CD4-positive, alpha-beta memory T cell (primary cell): Measurements from ENCODE around the gene CEACAM21. TPM values are rescaled to one million over a fixed set of nuclear protein-coding genes. Genes with fewer than 3 reads are reported as not detected.
A peak's percentile ranks its signal among the peaks of the same experiment; 100 is the strongest.

Source experiments
- CTCF ChIA-PET: fragments of 350-600 bp; sonication (Branson Sonifier 250); formaldehyde crosslinking; loops from one replicate; lab custom pipeline; 2021; ENCODE audit warnings: inconsistent platforms; ENCODE audit not compliant: partially characterized antibody; lab: Charles Lee
- POLR2A ChIA-PET: fragments of 350-600 bp; sonication (Branson Sonifier 250); formaldehyde crosslinking; loops from one replicate; lab custom pipeline; 2021; ENCODE audit not compliant: partially characterized antibody; lab: Charles Lee
- DNase-seq, 5 donors: peaks; one replicate each; pipeline versions ENCODE4 v3.0.0 to v3.0.0-alpha.2; 2020 to 2022; ENCODE audit warnings: mixed read lengths in 1 of 5
- H3K27ac ChIP-seq: one replicate; pipeline ENCODE4 v1.7.0; 2013; ENCODE audit warnings: low read depth, low read length
- H3K27me3 ChIP-seq: 2 replicates; pipeline ENCODE4 v1.7.0; 2013; ENCODE audit warnings: mild to moderate bottlenecking, low read length, moderate library complexity; ENCODE audit not compliant: insufficient read depth
- H3K36me3 ChIP-seq: 2 replicates; pipeline ENCODE4 v1.7.0; 2013; ENCODE audit warnings: mild to moderate bottlenecking, low read length, moderate library complexity; ENCODE audit not compliant: insufficient read depth
- H3K4me1 ChIP-seq: 2 replicates; pipeline ENCODE4 v1.7.0; 2013; ENCODE audit warnings: mild to moderate bottlenecking, low read length, moderate library complexity; ENCODE audit not compliant: insufficient read depth
- H3K4me3 ChIP-seq, 2 donors: one replicate each; pipeline ENCODE4 v1.7.0; 2013; ENCODE audit warnings: low read length in 2 of 2, mild to moderate bottlenecking in 1 of 2
- H3K9me3 ChIP-seq, 2 donors: one replicate each; pipeline ENCODE4 v1.7.0; 2013; ENCODE audit warnings: low read length in 2 of 2, control low read depth in 1 of 2; ENCODE audit not compliant: control insufficient read depth in 1 of 2
- H3K27ac Mint-ChIP-seq, 7 donors: one replicate each; pipeline ENCODE4 v1.8.0; 2020 to 2021; ENCODE audit warnings: mixed read lengths in 7 of 7, mild to moderate bottlenecking in 6 of 7, inconsistent platforms in 3 of 7, moderate library complexity in 3 of 7
- H3K27me3 Mint-ChIP-seq, 2 donors: one replicate each; pipeline ENCODE4 v1.8.0; 2020 to 2021; ENCODE audit warnings: mixed read lengths in 2 of 2
- H3K36me3 Mint-ChIP-seq, 2 donors: one replicate each; pipeline ENCODE4 v1.8.0; 2020 to 2021; ENCODE audit warnings: mixed read lengths in 2 of 2, inconsistent platforms in 1 of 2, mild to moderate bottlenecking in 1 of 2
- H3K4me1 Mint-ChIP-seq, 4 donors: one replicate each; pipeline ENCODE4 v1.8.0; 2020 to 2021; ENCODE audit warnings: mixed read lengths in 4 of 4, mild to moderate bottlenecking in 1 of 4
- H3K4me3 Mint-ChIP-seq, 8 donors: one replicate each; pipeline ENCODE4 v1.8.0; 2020 to 2021; ENCODE audit warnings: mixed read lengths in 8 of 8, mild to moderate bottlenecking in 7 of 8, moderate library complexity in 6 of 8, inconsistent platforms in 3 of 8
- H3K9me3 Mint-ChIP-seq, 8 donors: one replicate each; pipeline ENCODE4 v1.8.0; 2020 to 2021; ENCODE audit warnings: mixed read lengths in 8 of 8, mild to moderate bottlenecking in 5 of 8, inconsistent platforms in 3 of 8, moderate library complexity in 1 of 8
- intact Hi-C: fragments of 100-400 bp; cut with micrococcal nuclease; formaldehyde crosslinking; loops from one replicate; pipeline ENCODE4 v1.15.1; 2023
- polyA plus RNA-seq, 2 donors: library from polyadenylated mRNA; unstranded; fragments of 300-500 nt; fragmentation: Illumina TruSeq; gene quantifications; one replicate each; pipeline ENCODE4 v1.2.3, GENCODE V29; 2021
- total RNA-seq, 2 experiments: library from RNA; stranded (reverse); gene quantifications; one replicate each; pipeline ENCODE4 v1.2.3, GENCODE V29; 2021

Gene CEACAM21
- total and polyA plus RNA-seq, 4 experiments from 2014 or later = 42.8 to 61.2 (median 54.6) TPM

DNA sequence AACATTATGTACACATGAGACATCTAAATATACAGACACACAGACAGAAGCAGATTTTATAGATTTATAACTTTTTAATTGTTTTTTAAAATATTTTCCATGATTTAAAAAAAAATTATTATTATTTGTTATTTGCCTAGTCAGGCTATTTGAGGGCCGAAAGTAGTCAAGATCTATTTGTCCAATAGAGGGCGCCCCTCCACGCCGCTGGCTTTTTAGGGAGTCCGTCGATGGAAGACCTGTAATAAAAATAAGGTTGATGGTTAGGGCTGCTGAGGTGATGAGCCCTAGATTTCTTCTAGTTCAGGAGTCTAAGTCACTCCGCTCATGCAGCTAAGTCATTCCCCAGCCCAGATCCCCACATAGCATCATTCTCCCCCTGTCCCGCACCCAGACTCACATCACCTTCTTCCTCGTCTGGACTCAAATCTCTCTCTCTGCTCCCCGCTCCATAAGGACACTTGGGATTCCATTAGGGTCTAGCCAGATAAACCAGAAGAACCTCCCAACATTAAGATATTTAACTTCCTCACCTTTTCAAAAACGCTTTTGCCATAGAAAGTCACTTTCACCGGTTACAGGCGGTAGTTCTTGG is 33.9 kb upstream of the CEACAM21 start:
- Mint-ChIP-seq H3K36me3 (no peaks in the 10 kb centered on the region), H3K9me3 (peaks cover 0 to 6% (median 0%) of the 10 kb centered on the region in 8 donors), H3K4me3 (peak overlapping the region in 7 of 8 donors; percentile 55 to 86 (median 66)), H3K27me3 (no peaks in the 10 kb centered on the region), H3K27ac (peak overlapping the region; percentile 65 to 92 (median 86)), H3K4me1 (peaks cover 42 to 48% (median 45%) of the 10 kb centered on the region in 4 donors)
- DNase-seq = peak; percentile 69 to 80 (median 76)
- H3K4me1 ChIP-seq = peaks cover 51% of the 10 kb centered on the region
- ChIA-PET POLR2A (interaction anchor here (2.5 to 15.5 kb wide), 2 partner anchors 11 to 20 kb away, joined by 10 to 547 read pairs; no protein-coding TSS in a partner anchor), CTCF (interaction anchor here (0.6 to 22.6 kb wide), 8 partner anchors 10 to 233 kb away, joined by 3 to 561 read pairs (median 4); no protein-coding TSS in a partner anchor)
- no peaks in the 10 kb centered on the region for H3K36me3 ChIP-seq
- H3K4me3 ChIP-seq = no peak overlapping the region
- H3K27ac ChIP-seq = no peak overlapping the region
- no peaks in the 10 kb centered on the region for H3K9me3 ChIP-seq
- no peaks in the 10 kb centered on the region for H3K27me3 ChIP-seq
- intact Hi-C loops = loop anchor here (1.0 kb wide), 5 partner anchors 13 to 93 kb away; no protein-coding TSS in a partner anchor

DNA sequence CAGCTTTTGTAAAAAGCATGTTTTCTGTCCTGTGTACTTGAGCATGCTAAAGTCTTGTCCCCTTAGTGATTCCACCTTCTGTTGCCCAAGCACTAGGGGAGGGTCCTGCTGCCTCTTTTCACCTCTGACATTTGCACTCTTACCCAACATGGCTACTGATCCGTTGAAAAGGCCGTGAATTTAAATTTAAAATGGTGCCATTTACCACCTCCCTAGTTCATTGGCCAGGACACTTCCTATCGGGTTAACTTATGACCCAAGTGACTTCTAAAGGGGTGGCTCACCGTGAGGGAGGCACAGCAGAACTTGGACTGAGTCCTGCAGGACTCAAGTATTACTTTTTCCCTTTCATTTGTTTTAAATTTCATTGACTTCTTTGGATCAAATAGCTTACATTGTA is 33.3 kb upstream of the CEACAM21 start:
- H3K9me3 Mint-ChIP-seq = peaks cover 0 to 6% (median 0%) of the 10 kb centered on the region in 8 donors
- CTCF ChIA-PET = interaction anchor here (0.6 to 22.6 kb wide), 8 partner anchors 11 to 234 kb away, joined by 3 to 561 read pairs (median 5); no protein-coding TSS in a partner anchor
- H3K27ac ChIP-seq = no peak overlapping the region
- H3K4me1 Mint-ChIP-seq = peaks cover 46 to 54% (median 49%) of the 10 kb centered on the region in 4 donors
- no peaks in the 10 kb centered on the region for H3K27me3 ChIP-seq
- H3K4me1 ChIP-seq = peaks cover 56% of the 10 kb centered on the region
- H3K36me3 Mint-ChIP-seq = no peaks in the 10 kb centered on the region
- H3K27ac Mint-ChIP-seq = peak overlapping the region in 6 of 7 donors; percentile 2 to 92 (median 74)
- peak overlapping the region in 4 of 8 donors; percentile 37 to 86 (median 64) for H3K4me3 Mint-ChIP-seq
- no peaks in the 10 kb centered on the region for H3K9me3 ChIP-seq
- H3K4me3 ChIP-seq = no peak overlapping the region
- no peaks in the 10 kb centered on the region for H3K27me3 Mint-ChIP-seq
- H3K36me3 ChIP-seq = no peaks in the 10 kb centered on the region
- no peak for DNase-seq
- intact Hi-C loops = loop anchor here (1.0 kb wide), 5 partner anchors 13 to 93 kb away; no protein-coding TSS in a partner anchor
- POLR2A ChIA-PET = interaction anchor here (0.8 to 15.5 kb wide), 3 partner anchors 11 to 53 kb away, joined by 3 to 547 read pairs (median 10); no protein-coding TSS in a partner anchor

GRCh38 chr19:41543582-41543981 is 32.4 kb upstream of the CEACAM21 start:
- Mint-ChIP-seq H3K4me3 (peak overlapping the region in 2 of 8 donors; percentile 56 to 63), H3K9me3 (peaks cover 0 to 6% (median 0%) of the 10 kb centered on the region in 8 donors), H3K4me1 (peaks cover 50 to 63% (median 55%) of the 10 kb centered on the region in 4 donors), H3K27ac (peak overlapping the region in 6 of 7 donors; percentile 56 to 91 (median 89)), H3K27me3 (no peaks in the 10 kb centered on the region), H3K36me3 (no peaks in the 10 kb centered on the region)
- intact Hi-C loops = no loop called here
- Histone ChIP-seq H3K27ac (no peak overlapping the region), H3K4me3 (no peak overlapping the region), H3K9me3 (no peaks in the 10 kb centered on the region), H3K27me3 (no peaks in the 10 kb centered on the region), H3K36me3 (no peaks in the 10 kb centered on the region), H3K4me1 (peaks cover 66% of the 10 kb centered on the region)
- ChIA-PET POLR2A (interaction anchor here (0.8 to 15.5 kb wide), 3 partner anchors 12 to 52 kb away, joined by 3 to 547 read pairs (median 10); no protein-coding TSS in a partner anchor), CTCF (interaction anchor here (0.7 to 22.6 kb wide), 4 partner anchors 12 to 80 kb away, joined by 5 to 561 read pairs (median 10); no protein-coding TSS in a partner anchor)
- DNase-seq = no peak

DNA sequence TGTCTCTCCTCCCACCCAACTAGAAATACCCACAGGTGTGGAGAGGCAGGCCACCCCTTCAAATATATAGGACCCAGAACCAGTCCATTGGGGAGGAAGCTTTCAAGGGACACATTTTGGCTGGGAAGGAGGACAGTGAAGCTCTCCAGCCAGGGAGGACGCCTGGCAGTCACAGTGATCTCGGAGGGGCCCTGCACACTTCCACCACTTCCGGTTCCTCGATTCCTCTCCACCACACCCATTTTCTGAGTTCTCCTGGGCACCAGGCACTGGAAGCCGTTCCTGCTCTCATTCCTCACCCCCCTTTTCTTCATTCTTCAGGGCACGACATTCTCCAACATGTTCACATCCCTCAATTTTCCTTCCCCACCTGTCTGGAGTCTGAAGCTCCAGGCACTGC is 30.4 kb upstream of the CEACAM21 start:
- no peaks in the 10 kb centered on the region for H3K27me3 ChIP-seq
- ChIA-PET POLR2A (interaction anchor here (0.8 to 15.5 kb wide), 9 partner anchors 14 to 282 kb away, joined by 3 to 547 read pairs (median 4); partner anchors contain the start of genes DMAC2, HNRNPUL1 and TGFB1), CTCF (interaction anchor here (1.1 to 22.6 kb wide), 5 partner anchors 9 to 197 kb away, joined by 3 to 561 read pairs (median 4); no protein-coding TSS in a partner anchor)
- peaks cover 56 to 73% (median 62%) of the 10 kb centered on the region in 4 donors for H3K4me1 Mint-ChIP-seq
- peak overlapping the region; percentile 59 for H3K27ac ChIP-seq
- peak overlapping the region; percentile 89 to 98 (median 97) for H3K27ac Mint-ChIP-seq
- H3K4me3 Mint-ChIP-seq = peak overlapping the region; percentile 83 to 99 (median 88)
- H3K27me3 Mint-ChIP-seq = no peaks in the 10 kb centered on the region
- peak overlapping the region in 1 of 2 donors; percentile 51 for H3K4me3 ChIP-seq
- peak in 1 of 5 donors; percentile 46 for DNase-seq
- no peaks in the 10 kb centered on the region for H3K36me3 ChIP-seq
- peaks cover 71% of the 10 kb centered on the region for H3K4me1 ChIP-seq
- intact Hi-C loops = loop anchor here (5.0 kb wide), 2 partner anchors 148 to 283 kb away; partner anchors contain the start of genes BCKDHA, EXOSC5 and HNRNPUL1
- H3K9me3 Mint-ChIP-seq = peaks cover 0 to 6% (median 0%) of the 10 kb centered on the region in 8 donors
- no peaks in the 10 kb centered on the region for H3K9me3 ChIP-seq
- H3K36me3 Mint-ChIP-seq = peaks cover 7 to 14% of the 10 kb centered on the region in 2 donors

DNA sequence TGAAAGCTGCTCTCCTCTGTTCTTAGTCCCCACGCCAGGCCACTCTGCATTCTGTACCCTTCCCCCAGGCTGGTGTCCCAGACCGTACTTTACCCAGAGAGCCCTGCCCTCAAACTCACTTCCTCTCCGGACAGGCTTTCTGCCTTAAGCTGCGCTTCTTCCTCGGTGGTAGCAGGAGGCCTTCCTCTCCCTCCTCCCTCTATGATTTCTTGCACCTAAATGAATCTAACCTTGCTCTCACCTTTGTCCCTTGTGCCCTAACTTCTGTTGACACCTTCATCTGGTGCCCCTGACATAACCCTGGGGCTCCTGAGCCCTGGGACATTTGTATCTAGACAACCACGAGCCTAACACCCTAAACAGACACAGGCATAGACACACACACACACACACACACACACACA is 29.6 kb upstream of the CEACAM21 start:
- CTCF ChIA-PET = interaction anchor here (0.7 to 22.6 kb wide), 6 partner anchors 9 to 941 kb away, joined by 3 to 561 read pairs (median 6); no protein-coding TSS in a partner anchor
- no peaks in the 10 kb centered on the region for H3K9me3 ChIP-seq
- H3K36me3 ChIP-seq = no peaks in the 10 kb centered on the region
- H3K4me3 Mint-ChIP-seq = peak overlapping the region; percentile 83 to 99 (median 88)
- H3K27me3 Mint-ChIP-seq = no peaks in the 10 kb centered on the region
- H3K27ac ChIP-seq = peak overlapping the region; percentile 59
- POLR2A ChIA-PET = interaction anchor here (0.7 to 15.5 kb wide), 10 partner anchors 8 to 283 kb away, joined by 3 to 547 read pairs (median 4); partner anchors contain the start of genes DMAC2, HNRNPUL1 and TGFB1
- peaks cover 0 to 7% (median 0%) of the 10 kb centered on the region in 8 donors for H3K9me3 Mint-ChIP-seq
- peak in 4 of 5 donors; percentile 50 to 73 (median 60) for DNase-seq
- intact Hi-C loops = loop anchor here (5.0 kb wide), 2 partner anchors 149 to 284 kb away; partner anchors contain the start of genes BCKDHA, EXOSC5 and HNRNPUL1
- H3K4me3 ChIP-seq = peak overlapping the region; percentile 45 to 51
- peaks cover 12 to 22% of the 10 kb centered on the region in 2 donors for H3K36me3 Mint-ChIP-seq
- peaks cover 56 to 74% (median 62%) of the 10 kb centered on the region in 4 donors for H3K4me1 Mint-ChIP-seq
- H3K27ac Mint-ChIP-seq = peak overlapping the region; percentile 89 to 98 (median 97)
- H3K27me3 ChIP-seq = no peaks in the 10 kb centered on the region
- H3K4me1 ChIP-seq = peaks cover 71% of the 10 kb centered on the region

DNA sequence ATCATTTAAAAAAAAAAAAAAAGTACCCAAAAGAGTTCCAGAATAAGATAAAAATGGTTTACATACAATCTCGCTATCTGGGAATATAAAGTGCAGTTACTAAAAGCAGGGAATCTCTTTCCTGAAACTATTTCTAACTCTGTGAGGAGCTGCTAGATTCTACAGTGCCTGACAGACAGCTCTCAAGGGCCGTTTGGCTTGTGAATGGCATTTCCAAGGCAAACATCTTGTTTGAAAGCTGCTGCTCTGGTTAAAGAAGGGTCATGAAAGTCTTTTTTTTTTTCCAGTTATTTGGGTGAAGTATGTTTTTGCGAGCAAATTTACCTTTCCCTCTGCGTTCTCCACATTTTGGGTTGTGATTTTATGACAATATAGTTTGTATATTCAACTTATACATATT is 29.0 kb upstream of the CEACAM21 start:
- Mint-ChIP-seq H3K4me3 (peak overlapping the region; percentile 83 to 99 (median 88)), H3K4me1 (peaks cover 56 to 78% (median 61%) of the 10 kb centered on the region in 4 donors), H3K36me3 (peaks cover 17 to 28% of the 10 kb centered on the region in 2 donors), H3K27me3 (no peaks in the 10 kb centered on the region), H3K27ac (peak overlapping the region; percentile 89 to 98 (median 97)), H3K9me3 (peaks cover 0 to 9% (median 0%) of the 10 kb centered on the region in 8 donors)
- Histone ChIP-seq H3K9me3 (no peaks in the 10 kb centered on the region), H3K4me3 (peak overlapping the region in 1 of 2 donors; percentile 51), H3K27ac (peak overlapping the region; percentile 59), H3K27me3 (no peaks in the 10 kb centered on the region), H3K4me1 (peaks cover 71% of the 10 kb centered on the region), H3K36me3 (no peaks in the 10 kb centered on the region)
- intact Hi-C loops = loop anchor here (5.0 kb wide), 2 partner anchors 150 to 285 kb away; partner anchors contain the start of genes BCKDHA, EXOSC5 and HNRNPUL1
- peak in 1 of 5 donors; percentile 41 for DNase-seq
- ChIA-PET CTCF (interaction anchor here (0.7 to 22.6 kb wide), 4 partner anchors 8 to 941 kb away, joined by 4 to 561 read pairs (median 8); no protein-coding TSS in a partner anchor), POLR2A (interaction anchor here (0.7 to 15.5 kb wide), 6 partner anchors 9 to 205 kb away, joined by 3 to 547 read pairs (median 16); partner anchors contain the start of gene TGFB1)
